Inferior parietal cortex (tissue), 1 donor: ENCODE results near the gene DTNB.

Experiments
- DNase-seq: peaks from one replicate; pipeline ENCODE4 v3.0.0-alpha.2; 2016; ENCODE audit errors: extremely low spot score

DTNB gene

GRCh38 chr2:25342372-25343186, 330.8 kb downstream of the DTNB start:
- DNase-seq: peak; percentile 75

GRCh38 chr2:25341753-25342371, 331.5 kb downstream of the DTNB start, which contains the start of gene DNMT3A:
TSS of gene DNMT3A (minus strand) at chr2:25341925. CDS start at chr2:25313984, 27,941 bp downstream.
- DNase-seq: no peak

GRCh38 chr2:25341011-25341727, 332.2 kb downstream of the DTNB start:
- DNase-seq: no peak

- DNase-seq: no peak
Measured at GRCh38 chr2:25340181-25340921, 333.0 kb downstream of the DTNB start.

- DNase-seq: no peak
Measured at GRCh38 chr2:25339791-25340180, 333.6 kb downstream of the DTNB start.

GRCh38 chr2:25339211-25339674, 334.1 kb downstream of the DTNB start:
- no peak for DNase-seq

GRCh38 chr2:25338401-25338800, 335.0 kb downstream of the DTNB start:
- DNase-seq: no peak

- no peak for DNase-seq
Measured at GRCh38 chr2:25337891-25338290, 335.5 kb downstream of the DTNB start.

- DNase-seq: no peak
Measured at GRCh38 chr2:25337276-25337675, 336.1 kb downstream of the DTNB start.

GRCh38 chr2:25336383-25336841, 337.0 kb downstream of the DTNB start:
- DNase-seq: no peak

- DNase-seq: no peak
Measured at GRCh38 chr2:25335971-25336370, 337.4 kb downstream of the DTNB start.

GRCh38 chr2:25335204-25335603, 338.2 kb downstream of the DTNB start:
- DNase-seq: no peak

- no peak for DNase-seq
Measured at GRCh38 chr2:25334482-25334881, 338.9 kb downstream of the DTNB start.

GRCh38 chr2:25333981-25334380, 339.4 kb downstream of the DTNB start:
- no peak for DNase-seq

GRCh38 chr2:25332571-25332970, 340.8 kb downstream of the DTNB start:
- DNase-seq: no peak

GRCh38 chr2:25331686-25332365, 341.6 kb downstream of the DTNB start:
- DNase-seq: no peak

GRCh38 chr2:25330937-25331336, 342.4 kb downstream of the DTNB start:
- DNase-seq: no peak

- DNase-seq: no peak
Measured at GRCh38 chr2:25330273-25330672, 343.1 kb downstream of the DTNB start.

- DNase-seq: no peak
Measured at GRCh38 chr2:25328152-25329085, 345.0 kb downstream of the DTNB start.
